DND-41 (cell line): Measurements from ENCODE around the gene TAS2R1.

ENCODE experiments used
- CTCF ChIP-seq: IDR thresholded peaks from 2 replicates; pipeline ENCODE4 v1.5.1; 2012; ENCODE audit warnings: borderline replicate concordance, low read length, moderate library complexity, mild to moderate bottlenecking; ENCODE audit not compliant: poor library complexity, severe bottlenecking; ENCODE audit errors: extremely low read depth
- EZH2 ChIP-seq: IDR thresholded peaks from 3 replicates; pipeline ENCODE4 v1.6.1; 2012; ENCODE audit warnings: borderline replicate concordance, low read depth, mild to moderate bottlenecking, moderate library complexity, low read length, inconsistent platforms; ENCODE audit not compliant: severe bottlenecking

GRCh38 chr5:9667906-9668305 lies 37.8 kb upstream of the TAS2R1 start:
- TF ChIP-seq CTCF, result no peak
- TF ChIP-seq EZH2, result no peak
